ENCODE data around the gene EAF1. TPM values are rescaled to one million over a fixed set of nuclear protein-coding genes. Genes with fewer than 3 reads are reported as not detected.

The EAF1 gene
- total and polyA plus RNA-seq, 12 donors: 2.6 to 30.6 (median 20.3) TPM

- H3K36me3 ChIP-seq (replicated peaks in 1 of 2): no peaks in the 10 kb centered on the region
- no peak overlapping the region for H3K4me3 ChIP-seq
- no peaks in the 10 kb centered on the region for H3K9me3 ChIP-seq (replicated peaks in 1 of 3)
- peaks cover 0 to 11% of the 10 kb centered on the region in 2 donors for H3K4me1 ChIP-seq (replicated peaks in 1 of 2)
- TF ChIP-seq CTCF (IDR thresholded peaks at IDR 0.05): no peak
- no peak for TF ChIP-seq POLR2A (IDR thresholded peaks at IDR 0.05)
- 56 to 91% (median 64%) methylated on average over 3 to 5 of the region's 5 CpGs for WGBS, 4 donors
- no peaks in the 10 kb centered on the region for H3K27me3 ChIP-seq
- DNase-seq: peak in 1 of 7 donors; percentile 31
- intact Hi-C loops (cut with DNase I): no loop called here
- no peak overlapping the region for H3K27ac ChIP-seq
These were observed 47.8 kb downstream of the EAF1 start for GRCh38 chr3:15475161-15475560.

GRCh38 chr3:15476378-15476777 lies 49.0 kb downstream of the EAF1 start:
- no peaks in the 10 kb centered on the region for H3K9me3 ChIP-seq (replicated peaks in 1 of 3)
- peak in 1 of 7 donors; percentile 29 for DNase-seq
- intact Hi-C loops (cut with DNase I): no loop called here
- H3K27ac ChIP-seq: no peak overlapping the region
- H3K4me3 ChIP-seq: no peak overlapping the region
- no peaks in the 10 kb centered on the region for H3K27me3 ChIP-seq
- H3K4me1 ChIP-seq (replicated peaks in 1 of 2): peaks cover 0 to 11% of the 10 kb centered on the region in 2 donors
- no peaks in the 10 kb centered on the region for H3K36me3 ChIP-seq (replicated peaks in 1 of 2)
- TF ChIP-seq CTCF (IDR thresholded peaks at IDR 0.05) (no peak), POLR2A (IDR thresholded peaks at IDR 0.05) (no peak)
- WGBS, 4 donors: 67 to 84% (median 79%) methylated on average over 3 of the region's 3 CpGs

- 56 to 65% (median 59%) methylated on average over 5 to 6 of the region's 6 CpGs for WGBS, 4 donors
- H3K27me3 ChIP-seq: no peaks in the 10 kb centered on the region
- H3K9me3 ChIP-seq (replicated peaks in 1 of 3): no peaks in the 10 kb centered on the region
- no peak overlapping the region for H3K27ac ChIP-seq
- H3K4me3 ChIP-seq: no peak overlapping the region
- peaks cover 0 to 11% of the 10 kb centered on the region in 2 donors for H3K4me1 ChIP-seq (replicated peaks in 1 of 2)
- peak in 1 of 7 donors; percentile 56 for DNase-seq
- intact Hi-C loops (cut with DNase I): no loop called here
- TF ChIP-seq CTCF (IDR thresholded peaks at IDR 0.05) (no peak), POLR2A (IDR thresholded peaks at IDR 0.05) (no peak)
- H3K36me3 ChIP-seq (replicated peaks in 1 of 2): no peaks in the 10 kb centered on the region
These were observed 50.7 kb downstream of the EAF1 start for GRCh38 chr3:15477951-15478639.

- H3K4me3 ChIP-seq: no peak overlapping the region
- H3K27me3 ChIP-seq: no peaks in the 10 kb centered on the region
- TF ChIP-seq CTCF (IDR thresholded peaks at IDR 0.05): no peak
- TF ChIP-seq POLR2A (IDR thresholded peaks at IDR 0.05): no peak
- peaks cover 0 to 11% of the 10 kb centered on the region in 2 donors for H3K4me1 ChIP-seq (replicated peaks in 1 of 2)
- no peaks in the 10 kb centered on the region for H3K9me3 ChIP-seq (replicated peaks in 1 of 3)
- no peak for DNase-seq
- H3K36me3 ChIP-seq (replicated peaks in 1 of 2): no peaks in the 10 kb centered on the region
- 61 to 69% (median 67%) methylated on average over 2 to 5 of the region's 5 CpGs for WGBS, 4 donors
- no peak overlapping the region for H3K27ac ChIP-seq
- intact Hi-C loops (cut with DNase I): no loop called here
These were observed 51.2 kb downstream of the EAF1 start for GRCh38 chr3:15478640-15478979.

Data from adrenal gland (tissue), 12 donors.